IPS-20b (cell line): Measurements from ENCODE around the gene POP7.
"Not testable (repeated sequence)": the region's sequence is repeated elsewhere in the genome, so short reads cannot be mapped to it uniquely, and the experiment has no call there.

ENCODE experiments used
- H3K27ac ChIP-seq: one replicate; pipeline ENCODE4 v1.5.1; 2013; ENCODE audit warnings: low read length
- H3K27me3 ChIP-seq: 2 replicates; pipeline ENCODE4 v1.6.1; 2013; ENCODE audit warnings: mild to moderate bottlenecking, low read length, inconsistent platforms; ENCODE audit not compliant: insufficient read depth
- H3K36me3 ChIP-seq: 2 replicates; pipeline ENCODE4 v1.6.1; 2013; ENCODE audit warnings: low read depth, mild to moderate bottlenecking, inconsistent platforms, low read length, moderate library complexity; ENCODE audit not compliant: insufficient read depth
- H3K4me1 ChIP-seq: 2 replicates; pipeline ENCODE4 v1.6.1; 2013; ENCODE audit warnings: mild to moderate bottlenecking, control low read depth, inconsistent platforms, low read length, moderate library complexity; ENCODE audit not compliant: insufficient read depth
- H3K4me3 ChIP-seq: 2 replicates; pipeline ENCODE4 v1.5.1; 2013; ENCODE audit warnings: mild to moderate bottlenecking, low read length, inconsistent platforms
- H3K9ac ChIP-seq: 2 replicates; pipeline ENCODE4 v1.6.1; 2013; ENCODE audit warnings: low read depth, mild to moderate bottlenecking, inconsistent platforms, low read length, moderate library complexity
- H3K9me3 ChIP-seq: 2 replicates; pipeline ENCODE4 v1.6.1; 2013; ENCODE audit warnings: mild to moderate bottlenecking, low read depth, low read length, inconsistent platforms; ENCODE audit not compliant: insufficient read depth

The POP7 gene

DNA sequence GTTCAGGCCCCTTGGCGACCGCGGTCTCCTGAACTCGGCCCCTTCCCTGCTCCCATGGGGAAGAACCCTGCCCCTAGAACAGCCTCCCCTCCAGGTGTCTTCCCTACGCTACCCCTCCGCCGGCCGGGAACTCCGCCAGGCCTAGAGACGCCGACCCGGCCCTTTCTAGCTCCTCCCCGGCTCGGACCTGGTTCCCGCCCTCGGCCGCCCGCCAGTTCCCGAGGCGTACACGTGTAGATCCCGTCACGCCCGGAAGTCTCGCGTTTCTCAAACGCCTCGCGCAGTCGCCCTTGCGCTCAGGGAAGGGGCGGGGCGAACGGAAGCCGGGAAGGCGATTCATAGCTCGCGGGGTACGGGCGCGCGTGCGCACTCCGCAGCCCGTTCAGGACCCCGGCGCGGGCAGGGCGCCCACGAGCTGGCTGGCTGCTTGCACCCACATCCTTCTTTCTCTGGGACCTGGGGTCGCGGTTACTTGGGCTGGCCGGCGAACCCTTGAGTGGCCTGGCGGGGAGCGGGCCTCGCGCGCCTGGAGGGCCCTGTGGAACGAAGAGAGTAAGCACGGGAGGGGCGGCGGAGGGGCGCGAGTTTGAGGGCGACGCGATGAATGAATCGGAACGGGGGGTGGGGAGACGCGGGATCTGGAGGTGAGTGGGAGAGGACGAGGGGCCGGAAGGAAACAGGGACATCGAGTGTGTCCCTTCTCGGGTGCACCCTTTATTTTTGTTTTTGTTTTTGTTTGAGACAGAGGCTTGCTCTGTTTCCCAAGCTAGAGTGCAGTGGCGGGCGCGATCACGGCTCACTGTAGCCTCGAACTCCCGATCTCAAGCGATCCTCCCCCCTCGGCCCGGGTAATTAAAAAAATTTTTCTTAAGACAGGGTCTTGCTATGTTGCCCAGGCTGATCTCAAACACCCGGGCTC is at the start of gene POP7:
Gene POP7, plus strand, starts transcription at position 369 of the 919 bp plus-strand sequence. CDS start 710 bp downstream, outside the sequence.
- peak within 1 kb of the TSS; percentile 99 for H3K9ac ChIP-seq
- peak within 1 kb of the TSS; percentile 87 for H3K27ac ChIP-seq
- no peaks in the 10 kb centered on the region for H3K9me3 ChIP-seq
- peaks cover 5% of the 10 kb centered on the region; the same call in 1 of the 2 replicates for H3K4me1 ChIP-seq
- H3K4me3 ChIP-seq = peak within 1 kb of the TSS; percentile 97
- peaks cover 18% of the 10 kb centered on the region for H3K36me3 ChIP-seq
- no peaks in the 10 kb centered on the region for H3K27me3 ChIP-seq

DNA sequence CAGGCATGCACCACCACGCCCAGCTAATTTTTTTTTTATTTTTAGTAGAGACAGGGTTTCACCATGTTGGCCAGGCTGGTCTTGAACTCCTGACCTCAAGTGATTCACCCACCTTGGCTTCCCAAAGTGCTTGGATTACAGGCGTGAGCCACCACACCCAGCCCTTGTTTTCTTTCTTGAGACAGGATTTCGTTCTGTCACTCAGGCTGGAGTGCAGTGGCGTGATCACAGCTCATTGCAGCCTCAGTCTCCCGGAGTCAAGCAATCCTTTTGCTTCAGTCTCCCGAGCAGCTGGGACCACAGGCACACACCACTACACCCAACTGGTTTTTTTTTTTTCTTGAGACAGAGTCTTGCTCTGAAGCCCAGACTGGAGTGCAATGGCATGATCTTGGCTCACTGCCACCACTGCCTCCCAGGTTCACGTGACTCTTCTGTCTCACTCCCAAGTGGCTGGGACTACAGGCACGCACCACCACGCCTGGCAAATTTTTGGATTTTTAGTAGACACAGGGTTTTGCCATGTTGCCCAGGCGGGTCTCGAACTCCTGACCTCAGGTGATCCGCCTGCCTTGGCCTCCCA is 43.6 kb upstream of the POP7 start:
- H3K9ac ChIP-seq, H3K9me3 ChIP-seq, H3K4me1 ChIP-seq, H3K4me3 ChIP-seq, H3K36me3 ChIP-seq, H3K27ac ChIP-seq: not testable (repeated sequence)
- peaks cover 16% of the 10 kb centered on the region for H3K27me3 ChIP-seq

DNA sequence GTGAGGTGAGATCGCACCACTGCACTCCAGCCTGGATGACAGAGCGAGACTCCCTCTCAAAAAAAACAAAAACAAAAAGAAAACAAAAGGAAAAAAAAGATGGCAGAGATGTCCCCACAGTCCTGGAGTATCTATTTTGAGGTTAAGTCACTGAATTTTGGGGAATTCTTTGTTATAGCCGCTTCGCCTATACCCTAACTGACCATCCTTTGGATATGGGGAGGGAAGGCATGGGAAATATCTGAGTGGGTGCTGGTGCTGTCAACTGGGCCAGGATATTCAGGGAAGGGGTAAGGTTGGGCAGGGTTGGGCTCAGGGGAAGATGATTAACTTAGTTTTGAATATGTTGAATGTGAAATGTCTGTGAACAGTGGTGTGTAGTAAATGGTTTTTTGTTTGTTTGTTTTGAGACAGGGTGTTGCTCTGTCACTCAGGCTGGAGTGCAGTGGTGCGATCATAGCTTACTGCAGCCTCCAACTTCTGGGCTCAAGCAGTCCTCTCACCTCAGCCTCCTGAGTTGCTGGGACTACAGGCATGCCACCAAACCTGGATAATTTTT is 40.7 kb upstream of the POP7 start:
- no peak overlapping the region for H3K4me3 ChIP-seq
- H3K27me3 ChIP-seq = 0 out of 2 replicates have a peak, but pooled peaks cover 6% of the 10 kb centered on the region
- no peaks in the 10 kb centered on the region for H3K9me3 ChIP-seq
- no peak overlapping the region for H3K9ac ChIP-seq
- H3K4me1 ChIP-seq = no peaks in the 10 kb centered on the region
- no peaks in the 10 kb centered on the region for H3K36me3 ChIP-seq
- H3K27ac ChIP-seq = no peak overlapping the region

DNA sequence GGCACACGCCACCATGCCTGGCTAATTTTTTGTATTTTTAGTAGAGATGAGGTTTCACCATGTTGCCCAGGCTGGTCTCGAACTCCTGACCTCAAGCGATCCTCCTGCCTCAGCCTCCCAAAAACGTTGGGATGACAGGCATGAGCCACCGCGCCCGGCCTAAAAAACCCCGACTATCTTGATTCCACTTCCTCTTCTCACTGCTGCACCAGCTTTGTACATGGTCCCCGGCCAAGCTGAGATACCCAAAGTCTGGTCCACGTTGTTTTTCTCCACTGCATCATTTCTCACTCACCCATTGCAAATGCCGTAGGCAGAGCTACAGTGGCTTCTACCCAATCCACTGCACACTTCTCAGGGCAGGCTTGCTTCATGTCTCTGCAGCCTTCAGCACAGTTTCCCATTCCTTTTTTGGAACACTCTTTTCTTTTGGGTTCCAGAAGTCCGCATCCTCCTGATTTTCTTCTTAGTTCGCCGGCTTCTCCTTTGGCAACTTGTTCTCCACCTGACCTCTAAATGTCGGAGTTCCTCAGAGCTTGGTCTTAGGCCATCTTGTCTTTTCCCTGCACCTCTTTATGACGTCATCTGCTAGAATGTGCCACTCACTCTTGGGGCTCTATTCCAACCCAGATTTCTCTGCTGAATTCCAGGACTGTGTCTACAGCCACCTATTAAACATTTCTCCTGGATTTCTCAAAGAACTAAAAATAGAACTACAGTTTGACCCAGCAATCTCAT is 38.4 kb upstream of the POP7 start:
- Histone ChIP-seq H3K27ac (no peak overlapping the region), H3K4me1 (no peaks in the 10 kb centered on the region), H3K36me3 (no peaks in the 10 kb centered on the region), H3K9me3 (no peaks in the 10 kb centered on the region), H3K9ac (no peak overlapping the region), H3K4me3 (no peak overlapping the region), H3K27me3 (peaks cover 20% of the 10 kb centered on the region)

DNA sequence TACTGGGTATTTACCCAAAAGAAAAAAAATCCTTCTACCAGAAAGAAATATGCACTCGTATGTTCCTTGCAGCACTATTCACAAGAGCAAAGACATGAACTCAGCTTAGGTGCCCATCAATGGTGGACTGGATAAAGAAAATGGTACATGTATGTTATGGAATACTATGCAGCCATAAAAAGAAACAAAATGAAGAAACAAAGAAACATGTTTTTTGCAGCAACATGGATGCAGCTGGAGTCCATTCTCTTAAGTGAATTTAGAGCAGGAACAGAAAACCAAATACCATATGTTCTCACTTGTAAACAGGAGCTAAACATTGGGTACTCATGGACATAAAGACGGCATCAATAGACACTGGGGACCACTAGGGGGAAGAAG is 37.9 kb upstream of the POP7 start:
- H3K4me3 ChIP-seq = no peak overlapping the region
- no peaks in the 10 kb centered on the region for H3K36me3 ChIP-seq
- H3K9me3 ChIP-seq = no peaks in the 10 kb centered on the region
- no peak overlapping the region for H3K27ac ChIP-seq
- H3K4me1 ChIP-seq = no peaks in the 10 kb centered on the region
- no peak overlapping the region for H3K9ac ChIP-seq
- peaks cover 25% of the 10 kb centered on the region for H3K27me3 ChIP-seq

DNA sequence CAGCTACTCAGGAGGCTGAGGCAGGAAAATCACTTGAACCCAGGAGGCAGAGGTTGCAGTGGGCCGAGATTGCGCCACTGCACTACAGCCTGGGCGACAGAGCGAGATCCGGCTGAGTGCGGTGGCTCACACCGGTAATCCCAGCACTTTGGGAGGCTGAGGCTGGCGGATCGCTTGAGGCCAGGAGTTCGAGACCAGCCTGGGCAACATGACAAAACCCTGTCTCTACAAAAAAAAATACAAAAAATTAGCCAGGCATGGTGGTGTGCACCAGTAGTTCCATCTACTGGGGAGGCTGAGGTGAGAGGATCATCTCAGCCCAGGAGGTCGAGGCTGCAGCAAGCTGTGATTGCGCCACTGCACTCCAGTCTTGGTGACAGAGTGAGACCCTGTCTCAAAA is 36.8 kb upstream of the POP7 start:
- not testable (repeated sequence) for H3K36me3 ChIP-seq, H3K4me3 ChIP-seq, H3K27ac ChIP-seq, H3K9ac ChIP-seq, H3K9me3 ChIP-seq, H3K4me1 ChIP-seq
- peaks cover 25% of the 10 kb centered on the region for H3K27me3 ChIP-seq

DNA sequence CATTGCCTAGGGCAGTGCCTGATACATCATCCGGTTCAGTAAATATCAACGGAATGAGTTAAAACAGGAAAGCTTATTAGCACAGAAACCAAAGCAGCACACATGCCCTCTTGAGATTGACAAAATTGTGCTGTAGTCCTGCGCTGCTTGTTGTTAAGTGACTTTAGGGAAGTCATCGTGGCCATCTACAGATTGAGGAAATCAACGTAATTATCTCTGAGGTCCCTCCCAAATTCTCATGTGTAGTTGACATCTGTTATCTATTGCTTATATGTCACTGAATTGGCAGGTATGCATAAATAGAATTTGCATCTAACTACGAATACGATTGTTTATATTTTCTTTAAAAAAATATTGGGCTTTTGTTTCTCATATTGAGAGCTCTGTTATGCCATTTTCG is 35.8 kb upstream of the POP7 start:
- no peaks in the 10 kb centered on the region for H3K36me3 ChIP-seq
- no peaks in the 10 kb centered on the region for H3K9me3 ChIP-seq
- H3K27me3 ChIP-seq = peaks cover 25% of the 10 kb centered on the region
- no peak overlapping the region for H3K9ac ChIP-seq
- H3K27ac ChIP-seq = no peak overlapping the region
- H3K4me3 ChIP-seq = no peak overlapping the region
- no peaks in the 10 kb centered on the region for H3K4me1 ChIP-seq

DNA sequence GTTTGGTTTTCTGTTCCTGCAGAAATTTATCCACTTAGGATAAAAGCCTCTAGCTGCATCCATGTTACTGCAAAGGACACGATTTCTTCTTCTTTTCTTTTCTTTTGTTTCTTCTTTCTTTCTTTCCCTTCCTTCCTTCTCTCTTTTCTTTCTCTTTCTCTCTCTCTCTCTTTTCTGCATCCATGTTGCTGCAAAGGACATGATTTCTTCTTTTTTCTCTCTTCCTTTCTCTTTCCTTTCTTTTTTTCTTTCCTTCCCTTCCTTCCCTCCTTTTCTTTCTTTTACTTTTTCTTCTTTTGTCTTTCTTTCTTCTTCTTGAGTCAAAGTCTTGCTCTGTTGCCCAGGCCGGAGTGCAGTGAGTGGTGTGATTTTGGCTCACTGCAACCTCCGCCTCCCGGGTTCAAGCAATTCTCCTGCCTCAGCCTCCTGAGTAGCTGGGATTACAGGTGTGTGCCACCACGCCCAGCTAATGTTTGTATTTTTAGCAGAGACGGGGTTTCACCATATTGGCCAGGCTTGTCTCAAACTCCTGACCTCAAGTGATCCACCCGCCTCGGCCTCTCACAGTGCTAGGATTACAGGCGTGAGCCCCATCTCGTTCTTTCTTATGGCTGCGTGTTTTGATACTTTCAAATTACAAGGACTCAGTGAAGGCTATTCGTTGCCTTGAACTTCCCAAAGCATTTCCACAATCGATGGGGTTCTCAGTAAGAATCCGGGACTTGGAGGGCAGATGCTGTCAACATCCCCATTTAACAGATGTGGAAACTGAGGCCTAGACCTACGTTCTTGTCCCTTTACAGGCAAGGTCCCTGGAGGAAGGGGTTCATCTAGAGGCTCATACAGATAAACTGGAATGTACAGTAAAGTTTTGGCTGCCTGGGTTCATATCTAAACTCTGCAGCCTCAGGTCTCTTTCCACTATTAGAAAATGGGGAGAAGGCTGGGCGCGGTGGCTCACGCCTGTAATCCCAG is 34.3 kb upstream of the POP7 start:
- Histone ChIP-seq H3K9me3 (no peaks in the 10 kb centered on the region), H3K27me3 (peaks cover 19% of the 10 kb centered on the region), H3K4me1 (peaks cover 3% of the 10 kb centered on the region; the same call in 1 of the 2 replicates), H3K9ac (no peak overlapping the region), H3K27ac (no peak overlapping the region), H3K4me3 (no peak overlapping the region), H3K36me3 (peaks cover 3% of the 10 kb centered on the region; the same call in 1 of the 2 replicates)

DNA sequence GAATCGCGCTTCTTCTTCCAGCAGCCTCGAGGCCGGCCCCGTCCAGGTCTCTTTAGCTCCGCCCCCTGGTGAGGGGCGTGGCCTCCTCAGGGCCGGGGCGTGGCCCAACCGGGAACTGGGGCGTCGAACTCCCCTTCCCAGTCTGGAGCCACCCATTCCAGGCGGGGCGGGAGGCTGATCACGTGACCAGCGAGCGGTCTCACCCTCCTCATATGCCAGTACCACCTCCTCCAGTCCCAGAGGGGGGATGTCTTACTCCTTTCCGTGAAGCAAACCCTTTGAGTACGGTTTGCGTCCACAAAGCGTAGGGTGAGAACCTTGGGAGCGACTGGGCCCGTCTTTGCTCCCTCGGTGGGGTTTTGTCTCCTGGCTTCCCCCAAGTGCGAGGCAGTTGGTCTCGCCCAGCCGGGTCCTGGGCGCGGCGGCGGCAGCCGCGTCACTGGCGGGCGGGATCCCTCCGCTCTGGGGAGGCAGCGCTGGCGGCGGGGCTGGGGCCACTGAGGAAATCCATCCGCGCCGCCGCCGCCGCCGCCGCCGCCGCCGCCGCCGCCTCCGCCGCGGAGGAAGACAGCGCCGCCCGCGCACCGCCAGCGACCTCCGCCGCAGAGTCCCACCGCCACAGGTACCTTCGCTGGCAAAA is 32.5 kb upstream of the POP7 start, which contains the start of gene GNB2:
Gene GNB2, plus strand, starts transcription at position 439 of the 640 bp plus-strand sequence. CDS start 2,526 bp downstream, outside the sequence.
- Histone ChIP-seq H3K4me3 (peak within 1 kb of the TSS; percentile 77), H3K4me1 (peaks cover 3% of the 10 kb centered on the region; the same call in 1 of the 2 replicates), H3K9ac (peak within 1 kb of the TSS; percentile 98), H3K27ac (peak within 1 kb of the TSS; percentile 80), H3K27me3 (peaks cover 19% of the 10 kb centered on the region), H3K36me3 (peaks cover 21% of the 10 kb centered on the region), H3K9me3 (no peaks in the 10 kb centered on the region)

DNA sequence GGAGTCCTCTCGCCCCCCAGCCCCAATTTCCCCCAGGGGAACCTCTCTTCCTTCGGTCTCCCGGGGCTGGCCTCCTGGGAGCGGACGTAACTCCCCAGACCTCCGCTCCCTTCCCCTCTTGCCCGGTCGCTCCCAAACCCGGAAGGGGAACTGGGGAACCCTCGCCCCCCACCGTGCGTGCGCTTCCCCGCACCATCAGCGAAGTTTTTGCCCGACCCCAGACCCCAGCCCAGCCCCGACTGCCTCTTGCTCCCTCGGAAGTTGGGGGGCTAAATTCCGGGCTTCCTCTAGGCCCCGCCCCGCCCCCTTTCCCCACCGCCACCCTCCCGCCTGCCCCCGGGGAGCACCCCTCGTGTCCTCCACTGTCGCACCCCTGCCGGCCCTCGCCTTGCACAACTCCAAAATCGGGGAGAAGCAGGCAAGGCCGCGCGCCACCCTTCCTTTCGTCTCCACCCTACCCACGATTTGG is 31.9 kb upstream of the POP7 start:
- H3K4me1 ChIP-seq = peaks cover 3% of the 10 kb centered on the region; the same call in 1 of the 2 replicates
- H3K9ac ChIP-seq = peak overlapping the region; percentile 80
- no peak overlapping the region for H3K27ac ChIP-seq
- peaks cover 19% of the 10 kb centered on the region for H3K27me3 ChIP-seq
- peak overlapping the region; percentile 77 for H3K4me3 ChIP-seq
- peaks cover 24% of the 10 kb centered on the region for H3K36me3 ChIP-seq
- H3K9me3 ChIP-seq = no peaks in the 10 kb centered on the region
